ENCODE measurements around the gene MPP2.

DNA sequence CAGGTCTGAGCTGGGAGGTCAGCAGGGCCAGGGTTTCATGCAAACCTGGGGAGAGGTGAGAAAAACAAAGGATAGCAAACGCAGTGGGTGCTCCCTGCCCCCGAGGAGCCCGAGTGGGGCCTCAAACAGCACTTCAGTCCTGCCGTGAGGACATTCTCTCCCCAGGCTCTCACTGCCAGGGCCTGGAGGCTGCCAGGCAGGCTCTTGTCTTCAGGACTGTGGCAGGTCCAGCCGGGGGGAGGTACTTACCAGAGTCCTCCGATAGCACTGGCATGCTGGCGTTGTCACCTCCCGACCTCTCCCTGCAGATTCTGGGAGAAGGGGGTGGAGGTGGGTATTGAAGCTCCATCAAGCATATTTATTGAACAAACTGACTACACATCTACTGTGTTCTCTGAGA, 75.7 kb downstream of the MPP2 start:
- TF ChIP-seq BHLHE40 (IDR thresholded peaks at IDR 0.05; ENCODE audit: borderline replicate concordance) (no peak), SP1 (IDR thresholded peaks at IDR 0.05) (no peak), HDGF (IDR thresholded peaks at IDR 0.05; ENCODE audit: borderline replicate concordance) (no peak), FOXM1 (IDR thresholded peaks at IDR 0.05; ENCODE audit: borderline replicate concordance) (no peak), LEF1 (IDR thresholded peaks at IDR 0.05; ENCODE audit: borderline replicate concordance) (no peak)

All from HEK293T (cell line).